K562 (cell line): ENCODE measurements around the gene ARRB2. TPM values are rescaled to one million over a fixed set of nuclear protein-coding genes. Genes with fewer than 3 reads are reported as not detected.
A peak's percentile ranks its signal among the peaks of the same experiment; 100 is the strongest.

ENCODE experiments used
- CAMTA2 ChIP-seq: fragments of 250-450 bp; sonication (Bioruptor Pico); conservative IDR thresholded peaks from 2 replicates; pipeline ENCODE4 v1.5.1; 2022
- CBFA2T2 ChIP-seq: fragments of 450-650 bp; conservative IDR thresholded peaks from 2 replicates; pipeline ENCODE4 v1.6.1; 2017; ENCODE audit warnings: mild to moderate bottlenecking
- HDAC1 ChIP-seq, 2 experiments: fragments of 450-650 bp; IDR thresholded peaks; 2 replicates each; pipeline ENCODE4 v1.6.1; 2016 to 2017; ENCODE audit warnings: inconsistent platforms in 1 of 2, mild to moderate bottlenecking in 1 of 2, moderate library complexity in 1 of 2
- MLLT1 ChIP-seq, 2 experiments: fragments of 450-650 bp; IDR thresholded peaks; 2 replicates each; pipeline ENCODE4 v1.6.1; 2016
- NFIC ChIP-seq: fragments of 450-650 bp; IDR thresholded peaks from 2 replicates; pipeline ENCODE4 v1.6.1; 2017; ENCODE audit warnings: mild to moderate bottlenecking, inconsistent platforms
- NKRF ChIP-seq: fragments of 450-650 bp; IDR thresholded peaks from 2 replicates; pipeline ENCODE4 v1.6.1; 2016; ENCODE audit warnings: borderline replicate concordance
- NR3C1 ChIP-seq: sonication (generic); formaldehyde crosslinking; IDR thresholded peaks from 2 replicates; pipeline ENCODE4 v1.8.1; 2022; ENCODE audit warnings: missing genetic modification reagents
- PRDM10 ChIP-seq: fragments of 450-650 bp; IDR thresholded peaks from 2 replicates; pipeline ENCODE4 v1.6.1; 2018; ENCODE audit not compliant: partially characterized antibody
- SAFB ChIP-seq: fragments of 200-400 bp; formaldehyde crosslinking; IDR thresholded peaks from 2 replicates; pipeline ENCODE4 v1.6.1; 2017; ENCODE audit warnings: low read depth, low read length, borderline replicate concordance
- SMAD3 ChIP-seq: fragments of 450-650 bp; formaldehyde crosslinking; conservative IDR thresholded peaks from 2 replicates; pipeline ENCODE4 v1.4.0; 2020; ENCODE audit warnings: mild to moderate bottlenecking
- TRIM25 ChIP-seq: fragments of 450-650 bp; IDR thresholded peaks from 2 replicates; pipeline ENCODE4 v1.7.0; 2016; ENCODE audit warnings: borderline replicate concordance
- ZNF354B ChIP-seq: fragments of 250-450 bp; sonication (Bioruptor Pico); IDR thresholded peaks from 2 replicates; pipeline ENCODE4 v1.4.0; 2020
- ZNF766 ChIP-seq: fragments of 200-800 bp; sonication (Bioruptor generic); conservative IDR thresholded peaks from 2 replicates; pipeline ENCODE4 v1.6.1; 2016; ENCODE audit warnings: missing genetic modification characterization, missing compliant biosample characterization
- polyA plus RNA-seq, 8 experiments: library from polyadenylated mRNA; depleted of rRNA in 4 of 8; stranded (reverse) in 5 of 8; unstranded in 3 of 8; fragments of >200 nt; fragmentation: Nextera tagmentation in 2 of 8; fragmentation: Illumina TruSeq in 1 of 8; extraction: Ambion mirVana in 2 of 8; extraction: Trizol in 1 of 8; gene quantifications; 2 replicates each; pipeline versions ENCODE4 v1.2.1 to v1.2.3, GENCODE V29; 2011 to 2014; ENCODE audit warnings: inconsistent platforms in 1 of 8, missing spikeins in 1 of 8
- total RNA-seq, 7 experiments: library from RNA; depleted of rRNA in 6 of 7; stranded (reverse); fragments of >200 nt in 6 of 7; fragmentation: Illumina TruSeq in 2 of 7; extraction: Trizol in 2 of 7; gene quantifications; 2 replicates each; pipeline versions ENCODE4 v1.2.1 to v1.2.3, GENCODE V29; 2011 to 2021; ENCODE audit warnings: low replicate concordance in 1 of 7

The ARRB2 gene
- total and polyA plus RNA-seq, 9 of the 15 experiments (the other 6 are each of a cell fraction or from before 2014, with no cell fraction given): 0.79 to 15.3 (median 8.8) TPM

- no peak for TF ChIP-seq CAMTA2 (CRISPR knock-in tag)
- peak; percentile 56 for TF ChIP-seq PRDM10
- peak in 1 of 2 experiments; percentile 67; a peak in 2 of 4 replicates for TF ChIP-seq HDAC1 (IDR thresholded peaks at IDR 0.05)
- TF ChIP-seq TRIM25: no peak
- peak; percentile 61; the same call in 1 of the 2 replicates for TF ChIP-seq SAFB
- 0 out of 2 replicates have a peak, but pooled peaks have one; percentile 8 for TF ChIP-seq NFIC
- TF ChIP-seq SMAD3 (CRISPR knock-in tag): no peak
- TF ChIP-seq NKRF: peak; percentile 33; the same call in 1 of the 2 replicates
- 0 out of 2 replicates have a peak, but pooled peaks have one; percentile 20 for TF ChIP-seq ZNF766 (CRISPR knock-in tag)
- no peak for TF ChIP-seq ZNF354B
- no peak for TF ChIP-seq NR3C1 (CRISPR knock-in tag)
- no peak for TF ChIP-seq CBFA2T2
- TF ChIP-seq MLLT1 (IDR thresholded peaks at IDR 0.05): peak; percentile 31 to 56; a peak in 1 of 4 replicates
Measured at GRCh38 chr17:4709794-4710692, at the start of gene ARRB2 (continued).
